T-cell (primary cell): ENCODE measurements around the gene CCDC112. TPM values are rescaled to one million over a fixed set of nuclear protein-coding genes. Genes with fewer than 3 reads are reported as not detected.

ENCODE experiments used
- ATAC-seq, 4 experiments: fragments of 200-7000 bp in 3 of 4; fragments of 150-1000 bp in 1 of 4; cut with Tn5 transposase; replicated peaks in 1 of 4; 1 replicate in 3 of 4; 2 replicates in 1 of 4; pipeline ENCODE4 v1.10.0; 2021; ENCODE audit warnings: moderate library complexity in 3 of 4, mild to moderate bottlenecking in 2 of 4, moderate number of reproducible peaks in 1 of 4
- CTCF ChIA-PET, 2 donors: fragments of 300-600 bp; sonication (Branson Sonifier 250); formaldehyde crosslinking; loops; one replicate each; lab custom pipeline; 2022; ENCODE audit warnings: antibody characterized with exemption in 2 of 2; lab: Charles Lee
- POLR2A ChIA-PET, 2 donors: fragments of 300-600 bp; sonication (Branson Sonifier 250); formaldehyde crosslinking; loops; one replicate each; lab custom pipeline; 2022; ENCODE audit warnings: antibody characterized with exemption in 2 of 2; lab: Charles Lee
- DNase-seq, 35 experiments: peaks; one replicate each; pipeline versions ENCODE4 v3.0.0 to v3.0.0-alpha.2; 2013 to 2023
- H3K27ac ChIP-seq: one replicate; pipeline ENCODE4 v1.5.1; 2013; ENCODE audit warnings: low read length
- H3K27me3 ChIP-seq, 2 experiments: replicated peaks in 1 of 2; 1 replicate in 1 of 2; 2 replicates in 1 of 2; pipeline versions ENCODE4 v1.6.1 to v1.7.0; 2013; ENCODE audit warnings: low read length in 1 of 2, mixed read lengths in 1 of 2; ENCODE audit not compliant: control insufficient read depth in 2 of 2, insufficient read depth in 2 of 2; ENCODE audit errors: extremely low read depth in 1 of 2
- H3K36me3 ChIP-seq, 2 donors: 1 replicate in 1 of 2; 2 replicates in 1 of 2; pipeline versions ENCODE4 v1.6.1 to v1.7.0; 2013; ENCODE audit warnings: low read length in 1 of 2; ENCODE audit not compliant: control insufficient read depth in 2 of 2, insufficient read depth in 1 of 2; ENCODE audit errors: extremely low read depth in 1 of 2
- H3K4me1 ChIP-seq, 2 experiments: 1 replicate in 1 of 2; 2 replicates in 1 of 2; pipeline versions ENCODE4 v1.6.1 to v1.7.0; 2013; ENCODE audit warnings: low read length in 2 of 2, mixed read lengths in 1 of 2; ENCODE audit not compliant: insufficient read depth in 2 of 2, control insufficient read depth in 1 of 2; ENCODE audit errors: extremely low read depth in 1 of 2
- H3K4me3 ChIP-seq, 2 donors: 1 replicate in 1 of 2; 2 replicates in 1 of 2; pipeline versions ENCODE4 v1.5.1 to v1.7.0; 2013; ENCODE audit warnings: mild to moderate bottlenecking in 2 of 2, low read length in 1 of 2, moderate library complexity in 1 of 2; ENCODE audit not compliant: control insufficient read depth in 1 of 2; ENCODE audit errors: extremely low read depth in 1 of 2
- H3K9me3 ChIP-seq: 2 replicates; pipeline ENCODE4 v1.7.0; 2013
- H3K27ac Mint-ChIP-seq, 2 donors: one replicate each; pipeline ENCODE4 v1.8.0; 2020 to 2021; ENCODE audit warnings: mild to moderate bottlenecking in 2 of 2, mixed read lengths in 2 of 2
- H3K27me3 Mint-ChIP-seq, 2 donors: one replicate each; pipeline ENCODE4 v1.8.0; 2021 to 2022; ENCODE audit warnings: mixed read lengths in 2 of 2
- H3K36me3 Mint-ChIP-seq: one replicate; pipeline ENCODE4 v1.8.0; 2021; ENCODE audit warnings: mixed read lengths
- H3K4me1 Mint-ChIP-seq, 3 donors: one replicate each; pipeline ENCODE4 v1.8.0; 2020 to 2022; ENCODE audit warnings: mixed read lengths in 3 of 3, mild to moderate bottlenecking in 1 of 3
- H3K4me3 Mint-ChIP-seq, 3 donors: one replicate each; pipeline ENCODE4 v1.8.0; 2020 to 2022; ENCODE audit warnings: mild to moderate bottlenecking in 3 of 3, mixed read lengths in 3 of 3, moderate library complexity in 3 of 3
- H3K9me3 Mint-ChIP-seq, 3 donors: one replicate each; pipeline ENCODE4 v1.8.0; 2020 to 2022; ENCODE audit warnings: mixed read lengths in 3 of 3
- WGBS: methylation state at CpG from one replicate; pipeline ENCODE4 v1.1.5; 2013; ENCODE audit warnings: missing lambda C conversion rate; ENCODE audit not compliant: insufficient coverage; 5-methylcytosine and 5-hydroxymethylcytosine counted together
- total RNA-seq, 35 experiments: library from RNA in 6 of 35; stranded (reverse) in 6 of 35; fragments of 120-200 nt in 1 of 35; gene quantifications; one replicate each; pipeline versions ENCODE4 v1.2.1 to v1.2.4 and lab custom pipeline; 2013 to 2026

The CCDC112 gene
- total RNA-seq, 5 donors from 2014 or later (not counting 1 experiment from before 2014, with no cell fraction given), result 3.0 to 7.4 (median 4.8) TPM

GRCh38 chr5:115338851-115339250, 42.4 kb upstream of the CCDC112 start:
- no peak overlapping the region for H3K27ac Mint-ChIP-seq
- ChIA-PET POLR2A (no interaction called here), CTCF (no interaction called here)
- H3K36me3 ChIP-seq, result no peaks in the 10 kb centered on the region
- no peaks in the 10 kb centered on the region for H3K4me1 Mint-ChIP-seq
- ATAC-seq (no peak), DNase-seq (no peak)
- no peak overlapping the region for H3K4me3 Mint-ChIP-seq
- no peaks in the 10 kb centered on the region for H3K4me1 ChIP-seq
- H3K9me3 ChIP-seq, result no peaks in the 10 kb centered on the region
- H3K4me3 ChIP-seq, result no peak overlapping the region
- no peaks in the 10 kb centered on the region for H3K9me3 Mint-ChIP-seq
- H3K27ac ChIP-seq, result no peak overlapping the region
- H3K36me3 Mint-ChIP-seq, result no peaks in the 10 kb centered on the region
- peaks cover 0 to 2% of the 10 kb centered on the region in 2 experiments for H3K27me3 ChIP-seq
- no CpG with 5 or more reads among the region's 3 CpGs for WGBS
- H3K27me3 Mint-ChIP-seq, result peaks cover 10 to 25% of the 10 kb centered on the region in 2 donors

- no peak for ATAC-seq
- no peak overlapping the region for H3K27ac ChIP-seq
- no peak overlapping the region for H3K27ac Mint-ChIP-seq
- peaks cover 7 to 25% of the 10 kb centered on the region in 2 donors for H3K27me3 Mint-ChIP-seq
- H3K4me3 ChIP-seq, result no peak overlapping the region
- POLR2A ChIA-PET, result no interaction called here
- CTCF ChIA-PET, result no interaction called here
- no peaks in the 10 kb centered on the region for H3K4me1 ChIP-seq
- no peaks in the 10 kb centered on the region for H3K36me3 Mint-ChIP-seq
- no peak overlapping the region for H3K4me3 Mint-ChIP-seq
- no CpG with 5 or more reads among the region's 1 CpG for WGBS
- no peaks in the 10 kb centered on the region for H3K36me3 ChIP-seq
- H3K27me3 ChIP-seq, result peaks cover 0 to 2% of the 10 kb centered on the region in 2 experiments
- no peaks in the 10 kb centered on the region for H3K9me3 ChIP-seq
- H3K9me3 Mint-ChIP-seq, result no peaks in the 10 kb centered on the region
- H3K4me1 Mint-ChIP-seq, result no peaks in the 10 kb centered on the region
- DNase-seq, result no peak
These were observed 41.4 kb upstream of the CCDC112 start for GRCh38 chr5:115337882-115338281.

DNA sequence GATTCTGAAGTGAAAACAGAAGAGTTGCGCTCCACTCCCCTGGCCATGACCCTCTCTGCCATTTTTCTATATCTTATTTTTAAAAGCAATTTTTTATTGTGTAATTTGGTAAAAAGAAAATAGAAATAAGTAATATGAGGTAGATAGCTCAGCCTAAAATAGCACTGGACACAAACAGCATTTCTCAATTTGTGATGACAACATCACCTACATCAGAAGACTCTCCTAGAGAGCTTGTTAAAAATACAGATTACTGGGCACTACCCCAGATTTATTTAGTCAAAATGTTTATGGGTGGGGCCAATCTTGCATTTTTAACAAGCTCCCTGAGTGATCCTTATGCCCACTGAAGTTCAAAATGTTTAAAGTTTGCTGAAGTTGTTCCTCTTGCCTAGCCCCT, 40.5 kb upstream of the CCDC112 start:
- Mint-ChIP-seq H3K27ac (no peak overlapping the region), H3K4me3 (no peak overlapping the region), H3K4me1 (no peaks in the 10 kb centered on the region), H3K9me3 (no peaks in the 10 kb centered on the region), H3K36me3 (no peaks in the 10 kb centered on the region), H3K27me3 (peaks cover 7 to 22% of the 10 kb centered on the region in 2 donors)
- H3K27me3 ChIP-seq, result peaks cover 0 to 2% of the 10 kb centered on the region in 2 experiments
- H3K9me3 ChIP-seq, result no peaks in the 10 kb centered on the region
- H3K36me3 ChIP-seq, result no peaks in the 10 kb centered on the region
- DNase-seq (no peak), ATAC-seq (no peak)
- no peak overlapping the region for H3K27ac ChIP-seq
- no CpG with 5 or more reads among the region's 1 CpG for WGBS
- POLR2A ChIA-PET, result interaction anchor here in 1 of 2 donors (0.6 kb wide), 1 partner anchor 132 kb away, joined by 4 read pairs; no protein-coding TSS in a partner anchor
- CTCF ChIA-PET, result no interaction called here
- no peak overlapping the region for H3K4me3 ChIP-seq
- H3K4me1 ChIP-seq, result no peaks in the 10 kb centered on the region

- ATAC-seq (no peak), DNase-seq (no peak)
- ChIA-PET POLR2A (interaction anchor here in 1 of 2 donors (0.6 kb wide), 1 partner anchor 133 kb away, joined by 4 read pairs; no protein-coding TSS in a partner anchor), CTCF (no interaction called here)
- Histone ChIP-seq H3K27ac (no peak overlapping the region), H3K4me3 (no peak overlapping the region), H3K27me3 (peaks cover 0 to 2% of the 10 kb centered on the region in 2 experiments), H3K9me3 (no peaks in the 10 kb centered on the region), H3K4me1 (no peaks in the 10 kb centered on the region), H3K36me3 (no peaks in the 10 kb centered on the region)
- H3K4me3 Mint-ChIP-seq, result no peak overlapping the region
- H3K27ac Mint-ChIP-seq, result no peak overlapping the region
- H3K4me1 Mint-ChIP-seq, result no peaks in the 10 kb centered on the region
- H3K36me3 Mint-ChIP-seq, result no peaks in the 10 kb centered on the region
- no CpG with 5 or more reads among the region's 1 CpG for WGBS
- H3K9me3 Mint-ChIP-seq, result no peaks in the 10 kb centered on the region
- peaks cover 7 to 22% of the 10 kb centered on the region in 2 donors for H3K27me3 Mint-ChIP-seq
These were observed 39.8 kb upstream of the CCDC112 start for GRCh38 chr5:115336201-115336720.

DNA sequence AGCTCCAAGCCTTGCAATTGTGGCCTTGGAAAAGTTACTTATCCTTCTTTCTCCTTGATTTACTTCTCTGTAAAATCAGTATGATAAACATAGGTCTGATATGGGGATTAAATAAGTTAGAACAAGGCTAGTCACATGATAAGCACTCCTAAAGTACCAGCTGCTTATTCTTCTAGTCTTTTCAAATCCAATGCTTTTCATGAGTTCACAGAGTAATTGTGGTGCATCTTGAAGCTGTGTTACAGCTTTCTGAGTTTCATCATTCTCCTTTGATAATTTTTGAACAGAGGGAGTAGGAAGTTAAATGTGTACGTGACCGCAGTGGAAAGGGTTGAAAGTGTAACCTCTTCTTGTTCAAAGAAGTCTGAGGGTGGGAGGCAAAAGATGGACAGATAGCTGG, 38.8 kb upstream of the CCDC112 start:
- Histone ChIP-seq H3K4me1 (no peaks in the 10 kb centered on the region), H3K9me3 (no peaks in the 10 kb centered on the region), H3K36me3 (no peaks in the 10 kb centered on the region), H3K27me3 (peaks cover 0 to 2% of the 10 kb centered on the region in 2 experiments), H3K4me3 (no peak overlapping the region), H3K27ac (no peak overlapping the region)
- ChIA-PET CTCF (no interaction called here), POLR2A (interaction anchor here in 1 of 2 donors (0.6 kb wide), 1 partner anchor 181 kb away, joined by 4 read pairs; no protein-coding TSS in a partner anchor)
- ATAC-seq (no peak), DNase-seq (no peak)
- 100% methylated on average over 1 of the region's 2 CpGs for WGBS
- H3K36me3 Mint-ChIP-seq, result no peaks in the 10 kb centered on the region
- H3K27me3 Mint-ChIP-seq, result peaks cover 7 to 22% of the 10 kb centered on the region in 2 donors
- H3K27ac Mint-ChIP-seq, result no peak overlapping the region
- H3K4me1 Mint-ChIP-seq, result no peaks in the 10 kb centered on the region
- H3K9me3 Mint-ChIP-seq, result no peaks in the 10 kb centered on the region
- H3K4me3 Mint-ChIP-seq, result no peak overlapping the region

GRCh38 chr5:115333164-115333563, 36.7 kb upstream of the CCDC112 start:
- Histone ChIP-seq H3K27me3 (peaks cover 0 to 2% of the 10 kb centered on the region in 2 experiments), H3K4me3 (no peak overlapping the region), H3K4me1 (no peaks in the 10 kb centered on the region), H3K36me3 (no peaks in the 10 kb centered on the region), H3K27ac (no peak overlapping the region), H3K9me3 (no peaks in the 10 kb centered on the region)
- Mint-ChIP-seq H3K36me3 (no peaks in the 10 kb centered on the region), H3K9me3 (no peaks in the 10 kb centered on the region), H3K4me3 (no peak overlapping the region), H3K4me1 (no peaks in the 10 kb centered on the region), H3K27me3 (peaks cover 6 to 19% of the 10 kb centered on the region in 2 donors), H3K27ac (no peak overlapping the region)
- ATAC-seq (no peak), DNase-seq (peak in 1 of 35 experiments; percentile 7)
- ChIA-PET CTCF (no interaction called here), POLR2A (no interaction called here)
- no CpG with 5 or more reads among the region's 1 CpG for WGBS
